CD4-positive, alpha-beta T cell (primary cell): ENCODE data around the gene TMCO4. TPM values are rescaled to one million over a fixed set of nuclear protein-coding genes. Genes with fewer than 3 reads are reported as not detected.

Source experiments
- ATAC-seq: fragments of 200-7000 bp; cut with Tn5 transposase; one replicate; pipeline ENCODE4 v1.10.0; 2022; ENCODE audit warnings: mild to moderate bottlenecking; ENCODE audit not compliant: poor library complexity
- CTCF ChIA-PET: fragments of 350-600 bp; sonication (Branson Sonifier 250); formaldehyde crosslinking; loops from one replicate; lab custom pipeline; 2021; ENCODE audit warnings: antibody characterized with exemption, inconsistent platforms; lab: Charles Lee
- POLR2A ChIA-PET: fragments of 350-600 bp; sonication (Branson Sonifier 250); formaldehyde crosslinking; loops from one replicate; lab custom pipeline; 2021; ENCODE audit warnings: antibody characterized with exemption, inconsistent platforms; lab: Charles Lee
- DNase-seq, 14 experiments: peaks; one replicate each; pipeline ENCODE4 v3.0.0-alpha.2; 2013 to 2020; ENCODE audit warnings: mixed read lengths in 2 of 14
- H3K27ac ChIP-seq, 2 donors: one replicate each; pipeline versions ENCODE4 v1.5.1 to v1.7.0; 2013; ENCODE audit warnings: low read length in 2 of 2, low read depth in 1 of 2, mild to moderate bottlenecking in 1 of 2
- H3K27me3 ChIP-seq, 2 experiments: 1 replicate in 1 of 2; 2 replicates in 1 of 2; pipeline versions ENCODE4 v1.6.1 to v1.7.0; 2013; ENCODE audit warnings: low read length in 2 of 2, control low read depth in 1 of 2, mild to moderate bottlenecking in 1 of 2, moderate library complexity in 1 of 2; ENCODE audit not compliant: insufficient read depth in 2 of 2, control insufficient read depth in 1 of 2
- H3K36me3 ChIP-seq: one replicate; pipeline ENCODE4 v1.6.1; 2013; ENCODE audit warnings: low read length, control low read depth; ENCODE audit not compliant: insufficient read depth
- H3K4me1 ChIP-seq: one replicate; pipeline ENCODE4 v1.6.1; 2013; ENCODE audit warnings: low read length, control low read depth; ENCODE audit not compliant: insufficient read depth
- H3K4me3 ChIP-seq: one replicate; pipeline ENCODE4 v1.5.1; 2013; ENCODE audit warnings: mild to moderate bottlenecking, low read length, moderate library complexity
- H3K9me3 ChIP-seq, 2 experiments: 1 replicate in 1 of 2; 2 replicates in 1 of 2; pipeline versions ENCODE4 v1.6.1 to v1.7.0; 2013; ENCODE audit warnings: low read length in 2 of 2, mild to moderate bottlenecking in 2 of 2, control low read depth in 1 of 2, moderate library complexity in 1 of 2; ENCODE audit not compliant: control insufficient read depth in 1 of 2, insufficient read depth in 1 of 2
- H3K27ac Mint-ChIP-seq: one replicate; pipeline ENCODE4 v1.8.0; 2020; ENCODE audit warnings: mixed read lengths
- H3K27me3 Mint-ChIP-seq: one replicate; pipeline ENCODE4 v1.8.0; 2021; ENCODE audit warnings: mixed read lengths
- H3K36me3 Mint-ChIP-seq: one replicate; pipeline ENCODE4 v1.8.0; 2021; ENCODE audit warnings: low read depth, mixed read lengths
- H3K4me1 Mint-ChIP-seq: one replicate; pipeline ENCODE4 v1.8.0; 2021; ENCODE audit warnings: low read depth, mixed read lengths
- H3K4me3 Mint-ChIP-seq: one replicate; pipeline ENCODE4 v1.8.0; 2020; ENCODE audit warnings: mild to moderate bottlenecking, mixed read lengths
- H3K9me3 Mint-ChIP-seq: one replicate; pipeline ENCODE4 v1.8.0; 2020; ENCODE audit warnings: mixed read lengths
- CTCF ChIP-seq: fragments of 200-600 bp; IDR thresholded peaks from one replicate; pipeline ENCODE4 v1.8.0; 2022; ENCODE audit warnings: antibody characterized with exemption, mild to moderate bottlenecking
- intact Hi-C, 2 experiments: fragments of 100-400 bp; cut with DNase I in 1 of 2; cut with micrococcal nuclease in 1 of 2; formaldehyde crosslinking; loops; one replicate each; pipeline versions ENCODE4 v1.15.1 to v1.9.0; 2023 to 2025; cut with DNase I, micrococcal nuclease
- total RNA-seq, 174 experiments: library from RNA in 2 of 174; stranded (reverse) in 2 of 174; gene quantifications; one replicate each; pipeline ENCODE4 v1.2.3 and lab custom pipeline; 2021 to 2026

Gene TMCO4
- total RNA-seq, 2 experiments from 2014 or later = 12.4 to 13.9 TPM

GRCh38 chr1:19738076-19738475, 61.6 kb downstream of the TMCO4 start:
- peaks cover 0 to 5% of the 10 kb centered on the region in 2 experiments for H3K9me3 ChIP-seq
- peaks cover 42% of the 10 kb centered on the region for H3K36me3 ChIP-seq
- no peaks in the 10 kb centered on the region for H3K9me3 Mint-ChIP-seq
- TF ChIP-seq CTCF = no peak
- no peak overlapping the region for H3K4me3 Mint-ChIP-seq
- H3K27me3 ChIP-seq = no peaks in the 10 kb centered on the region
- no peaks in the 10 kb centered on the region for H3K27me3 Mint-ChIP-seq
- ATAC-seq = no peak
- CTCF ChIA-PET = no interaction called here
- no peak for DNase-seq
- H3K4me3 ChIP-seq = no peak overlapping the region
- H3K27ac ChIP-seq = no peak overlapping the region
- H3K4me1 ChIP-seq = no peaks in the 10 kb centered on the region
- H3K27ac Mint-ChIP-seq = no peak overlapping the region
- H3K36me3 Mint-ChIP-seq = peaks cover 77% of the 10 kb centered on the region
- no peaks in the 10 kb centered on the region for H3K4me1 Mint-ChIP-seq
- POLR2A ChIA-PET = no interaction called here
- intact Hi-C loops = no loop called here

- Histone ChIP-seq H3K27ac (no peak overlapping the region), H3K36me3 (peaks cover 47% of the 10 kb centered on the region), H3K27me3 (no peaks in the 10 kb centered on the region), H3K4me1 (no peaks in the 10 kb centered on the region), H3K4me3 (no peak overlapping the region), H3K9me3 (peaks cover 0 to 5% of the 10 kb centered on the region in 2 experiments)
- ChIA-PET CTCF (no interaction called here), POLR2A (no interaction called here)
- no peak for TF ChIP-seq CTCF
- Mint-ChIP-seq H3K9me3 (no peaks in the 10 kb centered on the region), H3K4me1 (no peaks in the 10 kb centered on the region), H3K27ac (no peak overlapping the region), H3K4me3 (no peak overlapping the region), H3K36me3 (peaks cover 84% of the 10 kb centered on the region), H3K27me3 (no peaks in the 10 kb centered on the region)
- intact Hi-C loops = no loop called here
- DNase-seq = no peak
- ATAC-seq = no peak
These were observed 62.5 kb downstream of the TMCO4 start for GRCh38 chr1:19737104-19737825.

DNA sequence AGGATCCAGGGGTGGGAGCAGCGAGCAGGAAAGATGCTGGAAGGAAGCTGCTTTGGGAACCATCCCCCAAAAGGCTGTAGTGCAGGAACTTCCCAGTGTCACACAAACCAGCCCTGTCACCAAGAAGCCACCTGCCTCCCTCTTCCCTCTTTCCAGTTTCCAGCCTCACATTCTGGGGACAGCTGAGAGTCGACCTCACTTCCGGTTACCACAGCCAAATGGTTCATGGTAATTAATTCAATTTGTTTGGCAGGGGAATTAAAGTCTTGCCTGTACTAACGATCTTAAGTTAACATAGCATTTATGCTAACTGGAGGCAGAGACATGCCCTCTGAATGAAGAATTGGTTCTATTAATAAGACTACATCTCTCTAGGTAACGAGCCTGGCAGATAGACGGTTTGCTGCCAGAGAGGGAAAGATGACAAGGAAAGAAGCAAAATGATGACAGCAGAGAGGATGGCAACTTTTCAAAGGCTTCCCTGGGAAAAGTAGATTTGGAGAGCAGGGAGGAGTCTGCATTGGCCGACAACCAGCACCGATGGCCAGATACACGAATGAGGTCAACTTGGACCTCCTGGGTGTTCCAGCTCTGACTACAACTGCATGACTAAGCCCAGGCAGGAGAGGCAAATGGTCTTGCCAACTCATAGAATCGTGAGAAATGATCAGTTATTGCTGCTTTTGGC, 64.1 kb downstream of the TMCO4 start:
- H3K27me3 Mint-ChIP-seq = no peaks in the 10 kb centered on the region
- DNase-seq (no peak), ATAC-seq (no peak)
- Histone ChIP-seq H3K4me3 (no peak overlapping the region), H3K27ac (no peak overlapping the region), H3K36me3 (peaks cover 61% of the 10 kb centered on the region), H3K27me3 (no peaks in the 10 kb centered on the region), H3K9me3 (peaks cover 5% of the 10 kb centered on the region in 2 experiments), H3K4me1 (no peaks in the 10 kb centered on the region)
- ChIA-PET CTCF (no interaction called here), POLR2A (no interaction called here)
- peaks cover 3% of the 10 kb centered on the region for H3K9me3 Mint-ChIP-seq
- no peak overlapping the region for H3K4me3 Mint-ChIP-seq
- intact Hi-C loops = no loop called here
- no peak for TF ChIP-seq CTCF
- no peaks in the 10 kb centered on the region for H3K4me1 Mint-ChIP-seq
- peaks cover 84% of the 10 kb centered on the region for H3K36me3 Mint-ChIP-seq
- H3K27ac Mint-ChIP-seq = no peak overlapping the region
